DMS114 treated with DMSO at 0.1 percent for 48 hours (cell line): ENCODE data around the gene VSTM2B.

Experiments used
- DNase-seq: peaks from one replicate; lab custom pipeline; 2025; ENCODE audit not compliant: unreplicated experiment; lab: John Stamatoyannopoulos, UW

The VSTM2B gene

GRCh38 chr19:29495901-29496441 lies 29.8 kb upstream of the VSTM2B start:
- no peak for DNase-seq

GRCh38 chr19:29497241-29497640 lies 28.6 kb upstream of the VSTM2B start:
- DNase-seq = no peak

- DNase-seq = no peak
Observed at GRCh38 chr19:29497686-29498436, 27.9 kb upstream of the VSTM2B start.

GRCh38 chr19:29499261-29499920 lies 26.4 kb upstream of the VSTM2B start:
- DNase-seq = no peak

- no peak for DNase-seq
Observed at GRCh38 chr19:29499921-29500590, 25.7 kb upstream of the VSTM2B start.

- DNase-seq = no peak
Observed at GRCh38 chr19:29501816-29502580, 23.8 kb upstream of the VSTM2B start.

GRCh38 chr19:29502581-29502850 lies 23.3 kb upstream of the VSTM2B start:
- DNase-seq = no peak

GRCh38 chr19:29503140-29503758 lies 22.5 kb upstream of the VSTM2B start:
- no peak for DNase-seq

GRCh38 chr19:29503785-29504184 lies 22.0 kb upstream of the VSTM2B start:
- DNase-seq = no peak

- no peak for DNase-seq
Observed at GRCh38 chr19:29504454-29504853, 21.3 kb upstream of the VSTM2B start.

- no peak for DNase-seq
Observed at GRCh38 chr19:29505097-29505824, 20.5 kb upstream of the VSTM2B start.

GRCh38 chr19:29506619-29506911 lies 19.2 kb upstream of the VSTM2B start:
- no peak for DNase-seq

GRCh38 chr19:29507081-29507860 lies 18.5 kb upstream of the VSTM2B start:
- DNase-seq = no peak

- no peak for DNase-seq
Observed at GRCh38 chr19:29508181-29508580, 17.6 kb upstream of the VSTM2B start.

- no peak for DNase-seq
Observed at GRCh38 chr19:29509456-29509855, 16.3 kb upstream of the VSTM2B start.

- DNase-seq = no peak
Observed at GRCh38 chr19:29510701-29511265, 15.0 kb upstream of the VSTM2B start.

- DNase-seq = no peak
Observed at GRCh38 chr19:29511768-29512167, 14.0 kb upstream of the VSTM2B start.

GRCh38 chr19:29512748-29513147 lies 13.0 kb upstream of the VSTM2B start:
- no peak for DNase-seq

- no peak for DNase-seq
Observed at GRCh38 chr19:29514525-29515232, 11.1 kb upstream of the VSTM2B start.
